HepG2 (cell line): ENCODE measurements around the gene CACNA1G. TPM values are rescaled to one million over a fixed set of nuclear protein-coding genes. Genes with fewer than 3 reads are reported as not detected.

Experiments
- BRF2 ChIP-seq: sonication (generic); formaldehyde crosslinking; IDR thresholded peaks from 2 replicates; pipeline ENCODE4 v1.8.1; 2022; ENCODE audit warnings: mild to moderate bottlenecking, missing genetic modification reagents
- FUBP1 ChIP-seq: sonication (generic); formaldehyde crosslinking; IDR thresholded peaks from 2 replicates; pipeline ENCODE4 v1.5.1; 2020; ENCODE audit warnings: missing genetic modification reagents, mild to moderate bottlenecking, borderline replicate concordance
- NAIF1 ChIP-seq: sonication (generic); formaldehyde crosslinking; IDR thresholded peaks from 2 replicates; pipeline ENCODE4 v1.5.0; 2020; ENCODE audit warnings: mild to moderate bottlenecking, missing genetic modification reagents, borderline replicate concordance
- NR1H2 ChIP-seq: sonication (generic); formaldehyde crosslinking; IDR thresholded peaks from 2 replicates; pipeline ENCODE4 v1.8.1; 2022; ENCODE audit warnings: low read depth, missing genetic modification reagents, borderline replicate concordance
- PRDM15 ChIP-seq: sonication (generic); formaldehyde crosslinking; IDR thresholded peaks from 2 replicates; pipeline ENCODE4 v1.4.0; 2020; ENCODE audit warnings: missing genetic modification reagents
- SAFB2 ChIP-seq: sonication (generic); formaldehyde crosslinking; IDR thresholded peaks from 2 replicates; pipeline ENCODE4 v1.5.1; 2020; ENCODE audit warnings: missing genetic modification reagents, low read depth, mild to moderate bottlenecking, borderline replicate concordance
- ZBTB20 ChIP-seq: sonication (generic); formaldehyde crosslinking; IDR thresholded peaks from 2 replicates; pipeline ENCODE4 v1.8.1; 2023; ENCODE audit warnings: missing genetic modification reagents, low read depth, mild to moderate bottlenecking, borderline replicate concordance
- ZNF143 ChIP-seq: sonication (generic); formaldehyde crosslinking; IDR thresholded peaks from 2 replicates; pipeline ENCODE4 v1.4.0; 2020; ENCODE audit warnings: missing genetic modification reagents
- ZNF44 ChIP-seq: sonication (generic); formaldehyde crosslinking; IDR thresholded peaks from 2 replicates; pipeline ENCODE4 v1.5.1; 2020; ENCODE audit warnings: mild to moderate bottlenecking, missing genetic modification reagents
- ZNF567 ChIP-seq: sonication (generic); formaldehyde crosslinking; IDR thresholded peaks from 2 replicates; pipeline ENCODE4 v1.8.1; 2023; ENCODE audit warnings: mild to moderate bottlenecking, missing genetic modification reagents, borderline replicate concordance
- ZNF768 ChIP-seq: sonication (generic); formaldehyde crosslinking; IDR thresholded peaks from 2 replicates; pipeline ENCODE4 v1.4.0; 2020; ENCODE audit warnings: missing genetic modification reagents
- polyA plus RNA-seq, 8 experiments: library from polyadenylated mRNA; depleted of rRNA in 3 of 8; stranded (reverse) in 7 of 8; unstranded in 1 of 8; fragments of >200 nt; fragmentation: Illumina TruSeq in 4 of 8; extraction: Trizol in 4 of 8; gene quantifications; 2 replicates each; pipeline versions ENCODE4 v1.2.1 to v1.2.3, GENCODE V29; 2011 to 2016; ENCODE audit warnings: low read depth in 4 of 8, missing spikeins in 1 of 8, mixed read lengths in 1 of 8; ENCODE audit not compliant: insufficient read depth in 1 of 8
- total RNA-seq, 5 experiments: library from RNA; depleted of rRNA; stranded (reverse); fragments of >200 nt; fragmentation: Illumina TruSeq; extraction: Trizol; gene quantifications; 2 replicates each; pipeline ENCODE4 v1.2.3, GENCODE V29; 2016; ENCODE audit warnings: low read depth in 1 of 5
- TF ChIP-seq, protein P1 (sequence below): sonication (generic); formaldehyde crosslinking; IDR thresholded peaks from 2 replicates; pipeline ENCODE4 v1.4.0; 2020; ENCODE audit warnings: missing genetic modification reagents

Gene CACNA1G
- total and polyA plus RNA-seq, 2 of the 13 experiments (the other 11 are each of a cell fraction or from before 2014, with no cell fraction given), result 0.02 TPM; not detected in 1

DNA sequence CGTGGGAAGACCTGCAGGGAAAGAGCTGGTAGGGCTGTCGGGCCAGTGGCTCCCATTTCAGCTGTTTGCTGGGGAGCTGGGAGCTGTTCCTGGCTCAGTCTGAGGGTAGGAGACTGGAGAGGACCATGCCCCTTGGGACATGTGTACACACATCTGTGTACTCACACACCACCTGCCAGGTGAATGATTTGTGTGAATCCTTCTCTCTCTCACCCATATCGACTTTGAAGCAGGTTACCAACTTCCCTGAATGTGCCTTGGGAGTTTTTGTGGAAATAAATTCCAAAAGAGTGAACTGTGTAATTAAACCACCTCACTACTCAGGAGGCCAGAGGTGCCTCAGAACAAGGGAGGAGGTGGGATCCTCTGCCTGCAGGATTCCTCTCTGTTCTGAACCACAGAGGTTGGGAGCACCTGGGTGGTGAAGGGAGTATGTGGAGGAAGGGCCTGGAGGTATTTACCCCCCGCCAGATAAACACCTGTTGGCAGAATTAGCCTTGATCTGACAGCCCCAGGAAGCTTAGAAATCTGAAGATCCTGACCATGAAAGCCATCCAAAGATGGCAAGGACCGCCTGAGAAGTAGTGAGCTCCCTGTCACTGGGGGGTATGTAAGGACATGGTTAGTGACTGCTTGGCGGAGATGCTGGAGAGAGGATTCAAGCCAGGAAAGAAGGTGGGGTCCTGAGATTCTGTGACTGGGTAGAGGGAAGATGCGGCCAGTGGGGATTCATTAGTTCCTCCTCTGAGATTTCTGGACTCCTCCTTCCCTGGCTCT is 77.5 kb downstream of the CACNA1G start (continued):
- TF ChIP-seq FUBP1 (CRISPR knock-in tag) (no peak), ZBTB20 (CRISPR knock-in tag) (no peak), ZNF768 (CRISPR knock-in tag) (no peak), ZNF567 (CRISPR knock-in tag) (no peak), ZNF44 (CRISPR knock-in tag) (no peak), NR1H2 (CRISPR knock-in tag) (no peak), NAIF1 (CRISPR knock-in tag) (no peak), SAFB2 (no peak), PRDM15 (CRISPR knock-in tag) (no peak), BRF2 (CRISPR knock-in tag) (no peak), ZNF143 (CRISPR knock-in tag) (no peak)
- TF ChIP-seq, protein P1, sequence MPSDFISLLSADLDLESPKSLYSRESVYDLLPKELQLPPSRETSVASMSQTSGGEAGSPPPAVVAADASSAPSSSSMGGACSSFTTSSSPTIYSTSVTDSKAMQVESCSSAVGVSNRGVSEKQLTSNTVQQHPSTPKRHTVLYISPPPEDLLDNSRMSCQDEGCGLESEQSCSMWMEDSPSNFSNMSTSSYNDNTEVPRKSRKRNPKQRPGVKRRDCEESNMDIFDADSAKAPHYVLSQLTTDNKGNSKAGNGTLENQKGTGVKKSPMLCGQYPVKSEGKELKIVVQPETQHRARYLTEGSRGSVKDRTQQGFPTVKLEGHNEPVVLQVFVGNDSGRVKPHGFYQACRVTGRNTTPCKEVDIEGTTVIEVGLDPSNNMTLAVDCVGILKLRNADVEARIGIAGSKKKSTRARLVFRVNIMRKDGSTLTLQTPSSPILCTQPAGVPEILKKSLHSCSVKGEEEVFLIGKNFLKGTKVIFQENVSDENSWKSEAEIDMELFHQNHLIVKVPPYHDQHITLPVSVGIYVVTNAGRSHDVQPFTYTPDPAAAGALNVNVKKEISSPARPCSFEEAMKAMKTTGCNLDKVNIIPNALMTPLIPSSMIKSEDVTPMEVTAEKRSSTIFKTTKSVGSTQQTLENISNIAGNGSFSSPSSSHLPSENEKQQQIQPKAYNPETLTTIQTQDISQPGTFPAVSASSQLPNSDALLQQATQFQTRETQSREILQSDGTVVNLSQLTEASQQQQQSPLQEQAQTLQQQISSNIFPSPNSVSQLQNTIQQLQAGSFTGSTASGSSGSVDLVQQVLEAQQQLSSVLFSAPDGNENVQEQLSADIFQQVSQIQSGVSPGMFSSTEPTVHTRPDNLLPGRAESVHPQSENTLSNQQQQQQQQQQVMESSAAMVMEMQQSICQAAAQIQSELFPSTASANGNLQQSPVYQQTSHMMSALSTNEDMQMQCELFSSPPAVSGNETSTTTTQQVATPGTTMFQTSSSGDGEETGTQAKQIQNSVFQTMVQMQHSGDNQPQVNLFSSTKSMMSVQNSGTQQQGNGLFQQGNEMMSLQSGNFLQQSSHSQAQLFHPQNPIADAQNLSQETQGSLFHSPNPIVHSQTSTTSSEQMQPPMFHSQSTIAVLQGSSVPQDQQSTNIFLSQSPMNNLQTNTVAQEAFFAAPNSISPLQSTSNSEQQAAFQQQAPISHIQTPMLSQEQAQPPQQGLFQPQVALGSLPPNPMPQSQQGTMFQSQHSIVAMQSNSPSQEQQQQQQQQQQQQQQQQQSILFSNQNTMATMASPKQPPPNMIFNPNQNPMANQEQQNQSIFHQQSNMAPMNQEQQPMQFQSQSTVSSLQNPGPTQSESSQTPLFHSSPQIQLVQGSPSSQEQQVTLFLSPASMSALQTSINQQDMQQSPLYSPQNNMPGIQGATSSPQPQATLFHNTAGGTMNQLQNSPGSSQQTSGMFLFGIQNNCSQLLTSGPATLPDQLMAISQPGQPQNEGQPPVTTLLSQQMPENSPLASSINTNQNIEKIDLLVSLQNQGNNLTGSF (CRISPR knock-in tag), result no peak
